K562 (cell line): ENCODE results near the gene PARD6B. TPM values are rescaled to one million over a fixed set of nuclear protein-coding genes. Genes with fewer than 3 reads are reported as not detected.

Experiments
- ATAC-seq: fragments of 200-7000 bp; cut with Tn5 transposase; 3 replicates; pipeline ENCODE4 v1.9.1; 2020; ENCODE audit warnings: moderate library complexity
- BruUV-seq: library from RNA; stranded (reverse); fragments of 400-500 nt; replicated peaks from 2 replicates; lab custom pipeline; 2021; lab: Mats Ljungman, UMichigan
- CTCF ChIA-PET: fragments of 300-600 bp; formaldehyde crosslinking; extraction: SDS; loops from one replicate; lab custom pipeline; 2021; ENCODE audit warnings: low intra/inter-chr PET ratio; lab: Yijun Ruan, JAX
- POLR2A ChIA-PET: fragments of 300-600, 350-650 bp; sonication (Branson Sonifier 250); formaldehyde crosslinking; extraction: SDS; loops from one replicate; lab custom pipeline; 2021; ENCODE audit warnings: antibody characterized with exemption, inconsistent platforms; lab: Yijun Ruan, JAX
- DNase-seq, 4 experiments: peaks; one replicate each; pipeline versions ENCODE4 v3.0.0 to v3.0.0-alpha.2; 2011 to 2018; ENCODE audit warnings: low spot score in 3 of 4, mixed read lengths in 3 of 4; ENCODE audit errors: extremely low read depth in 1 of 4
- FAIRE-seq: peaks from 2 replicates; lab custom pipeline; 2011; peaks lifted over from hg19 to GRCh38; lab: Jason Lieb, UNC
- H2AFZ ChIP-seq: 2 replicates; pipeline ENCODE4 v1.6.0; 2011; ENCODE audit warnings: low read depth, low read length, control low read depth, inconsistent platforms
- H3K27ac ChIP-seq: fragments of 200-600 bp; 3 replicates; pipeline ENCODE4 v1.8.0; 2011; ENCODE audit warnings: low read depth, mild to moderate bottlenecking, control low read depth, inconsistent platforms, low read length, moderate library complexity, mixed read lengths; ENCODE audit errors: extremely low read depth
- H3K27me3 ChIP-seq, 2 experiments: fragments of 300-600 bp in 1 of 2; 2 replicates in 1 of 2; 3 replicates in 1 of 2; pipeline versions ENCODE4 v1.6.0 to v1.8.0; 2011; ENCODE audit warnings: inconsistent platforms in 2 of 2, low read length in 2 of 2, mild to moderate bottlenecking in 1 of 2, mixed read lengths in 1 of 2, moderate library complexity in 1 of 2; ENCODE audit not compliant: control insufficient read depth in 2 of 2, insufficient read depth in 2 of 2
- H3K36me3 ChIP-seq: fragments of 300-600 bp; 3 replicates; pipeline ENCODE4 v1.8.0; 2011; ENCODE audit warnings: mild to moderate bottlenecking, low read length, inconsistent platforms; ENCODE audit not compliant: control insufficient read depth, insufficient read depth
- H3K4me1 ChIP-seq, 2 experiments: fragments of 200-600 bp in 1 of 2; replicated peaks in 1 of 2; 2 replicates in 1 of 2; 3 replicates in 1 of 2; pipeline versions ENCODE4 v1.5.1 to v1.8.0; 2011; ENCODE audit warnings: inconsistent platforms in 2 of 2, low read length in 2 of 2, mild to moderate bottlenecking in 1 of 2, mixed read lengths in 1 of 2, moderate library complexity in 1 of 2; ENCODE audit not compliant: control insufficient read depth in 2 of 2, insufficient read depth in 2 of 2
- H3K4me2 ChIP-seq: 2 replicates; pipeline ENCODE4 v1.6.1; 2011; ENCODE audit warnings: low read length, control low read depth, inconsistent platforms, mixed read lengths; ENCODE audit not compliant: insufficient read depth
- H3K4me3 ChIP-seq: fragments of 200-600 bp; sonication (generic), shearing (Covaris generic); 2 replicates; pipeline ENCODE4 v1.5.1; 2016; ENCODE audit warnings: control low read depth, inconsistent platforms
- H3K79me2 ChIP-seq: fragments of 200-600 bp; 3 replicates; pipeline ENCODE4 v1.8.0; 2011; ENCODE audit warnings: low read length, inconsistent platforms; ENCODE audit not compliant: control insufficient read depth, insufficient read depth
- H3K9ac ChIP-seq, 2 experiments: 2 replicates each; pipeline versions ENCODE4 v1.6.0 to v1.6.1; 2011; ENCODE audit warnings: low read depth in 2 of 2, low read length in 2 of 2, control low read depth in 1 of 2, inconsistent platforms in 1 of 2, mild to moderate bottlenecking in 1 of 2, mixed read lengths in 1 of 2; ENCODE audit not compliant: insufficient read depth in 1 of 2
- H3K9me1 ChIP-seq: one replicate; pipeline ENCODE4 v1.6.0; 2011; ENCODE audit warnings: inconsistent platforms, mild to moderate bottlenecking, low read length, moderate library complexity; ENCODE audit not compliant: control insufficient read depth, insufficient read depth
- H3K9me3 ChIP-seq: replicated peaks from 2 replicates; pipeline ENCODE4 v1.5.1; 2011; ENCODE audit warnings: low read depth, low read length, inconsistent platforms; ENCODE audit not compliant: control insufficient read depth, insufficient read depth
- H4K20me1 ChIP-seq: replicated peaks from 2 replicates; pipeline ENCODE4 v1.6.1; 2011; ENCODE audit warnings: low read length, inconsistent platforms, mixed read lengths; ENCODE audit not compliant: control insufficient read depth, insufficient read depth
- CHAMP1 ChIP-seq: fragments of 450-650 bp; IDR thresholded peaks from 2 replicates; pipeline ENCODE4 v1.6.1; 2016; ENCODE audit warnings: mild to moderate bottlenecking
- SIN3B ChIP-seq: fragments of 450-650 bp; IDR thresholded peaks from 2 replicates; pipeline ENCODE4 v1.6.1; 2017; ENCODE audit warnings: low read depth, mild to moderate bottlenecking, moderate library complexity
- SRF ChIP-seq, 2 experiments: fragments of 250-450, 450-650 bp in 1 of 2; sonication (Bioruptor Pico) in 1 of 2; sonication (generic) in 1 of 2; formaldehyde crosslinking; IDR thresholded peaks; 2 replicates each; pipeline versions ENCODE4 v1.5.0 to v1.5.1; 2020 to 2022; ENCODE audit warnings: mild to moderate bottlenecking in 1 of 2, missing genetic modification reagents in 1 of 2
- ZBTB11 ChIP-seq, 3 experiments: fragments of 200-800 bp in 1 of 3; fragments of 250-450 bp in 1 of 3; fragments of 450-650 bp in 1 of 3; sonication (Bioruptor Pico) in 1 of 3; sonication (Bioruptor generic) in 1 of 3; formaldehyde crosslinking in 1 of 3; IDR thresholded peaks; 2 replicates each; pipeline versions ENCODE4 v1.6.1 to v1.8.0; 2016 to 2022; ENCODE audit warnings: mild to moderate bottlenecking in 2 of 3, missing genetic modification characterization in 2 of 3, missing compliant biosample characterization in 1 of 3, moderate library complexity in 1 of 3
- ZNF583 ChIP-seq: fragments of 250-450 bp; sonication (Bioruptor Pico); IDR thresholded peaks from 2 replicates; pipeline ENCODE4 v1.4.0; 2020
- WGBS: fragments of 100-300 bp; shearing (Covaris generic); methylation state at CpG from one replicate; pipeline ENCODE4 v1.1.6; 2016; ENCODE audit warnings: low coverage, mixed read lengths; ENCODE audit not compliant: insufficient coverage; ENCODE audit errors: missing lambda C conversion rate; 5-methylcytosine and 5-hydroxymethylcytosine counted together
- in situ Hi-C: fragments of 300-500 bp; cut with MboI; formaldehyde crosslinking; loops from 4 replicates; pipeline ENCODE4 v1.15.0; 2018; ENCODE audit warnings: inconsistent platforms, mixed read lengths
- intact Hi-C: fragments of 100-400 bp; cut with micrococcal nuclease; formaldehyde crosslinking; loops from 2 replicates; pipeline ENCODE4 v1.14.2; 2022
- polyA plus RNA-seq, 8 experiments: library from polyadenylated mRNA; depleted of rRNA in 4 of 8; stranded (reverse) in 5 of 8; unstranded in 3 of 8; fragments of >200 nt; fragmentation: Nextera tagmentation in 2 of 8; fragmentation: Illumina TruSeq in 1 of 8; extraction: Ambion mirVana in 2 of 8; extraction: Trizol in 1 of 8; gene quantifications; 2 replicates each; pipeline versions ENCODE4 v1.2.1 to v1.2.3, GENCODE V29; 2011 to 2014; ENCODE audit warnings: inconsistent platforms in 1 of 8, missing spikeins in 1 of 8
- total RNA-seq, 7 experiments: library from RNA; depleted of rRNA in 6 of 7; stranded (reverse); fragments of >200 nt in 6 of 7; fragmentation: Illumina TruSeq in 2 of 7; extraction: Trizol in 2 of 7; gene quantifications; 2 replicates each; pipeline versions ENCODE4 v1.2.1 to v1.2.3, GENCODE V29; 2011 to 2021; ENCODE audit warnings: low replicate concordance in 1 of 7

The PARD6B gene
- total and polyA plus RNA-seq, 9 of the 15 experiments (the other 6 are each of a cell fraction or from before 2014, with no cell fraction given) = 1.7 to 12.3 (median 5.5) TPM

- WGBS = 22% methylated on average over 5 of the region's 5 CpGs
- FAIRE-seq (no peak), ATAC-seq (no peak), DNase-seq (no peak)
- no peak overlapping the region for H3K27ac ChIP-seq
- POLR2A ChIA-PET = interaction anchor here (0.6 kb wide), 1 partner anchor 21 kb away, joined by 3 read pairs; no protein-coding TSS in a partner anchor
- H3K4me2 ChIP-seq = no peak overlapping the region
- no TSS peak for BruUV-seq
- H3K79me2 ChIP-seq = no peaks in the 10 kb centered on the region
- in situ Hi-C loops = no loop called here
- TF ChIP-seq ZBTB11 (CRISPR knock-in tag; IDR thresholded peaks at IDR 0.05) (peak in 1 of 3 experiments; percentile 82; a peak in 1 of 6 replicates), SRF (CRISPR knock-in tag; IDR thresholded peaks at IDR 0.05) (no peak), ZNF583 (CRISPR knock-in tag) (no peak), SIN3B (no peak), CHAMP1 (no peak)
- H3K9me3 ChIP-seq = no peaks in the 10 kb centered on the region
- H3K9me1 ChIP-seq = no peaks in the 10 kb centered on the region
- H3K4me3 ChIP-seq = no peak overlapping the region
- H3K9ac ChIP-seq = no peak overlapping the region
- H4K20me1 ChIP-seq = no peaks in the 10 kb centered on the region; the same call in 1 of the 2 replicates
- intact Hi-C loops = no loop called here
- CTCF ChIA-PET = no interaction called here
- H3K4me1 ChIP-seq = peaks cover 0 to 8% of the 10 kb centered on the region in 2 experiments; a peak in 4 of 5 replicates
- H3K27me3 ChIP-seq = peaks cover 6 to 25% of the 10 kb centered on the region in 2 experiments; a peak in 3 of 5 replicates
- no peak overlapping the region for H2AFZ ChIP-seq
- no peaks in the 10 kb centered on the region for H3K36me3 ChIP-seq
Measured at GRCh38 chr20:50801747-50802125, 70.4 kb downstream of the PARD6B start.
